GM19193 (cell line): ENCODE data around the gene CYP27C1.

Source experiments
- POLR2A ChIP-seq: IDR thresholded peaks from 4 replicates; pipeline ENCODE4 v1.6.1; 2011; ENCODE audit not compliant: insufficient read depth, insufficient read length; ENCODE audit errors: extremely low read depth

The CYP27C1 gene

GRCh38 chr2:127220102-127220767 lies at the start of gene CYP27C1:
CYP27C1 (minus strand) TSS chr2:127220299; CDS start chr2:127220270, 29 bp downstream.
- TF ChIP-seq POLR2A: no peak

- TF ChIP-seq POLR2A: no peak
Measured at GRCh38 chr2:127261804-127262406, 41.8 kb upstream of the CYP27C1 start.

- TF ChIP-seq POLR2A: no peak
Measured at GRCh38 chr2:127259355-127259754, 39.3 kb upstream of the CYP27C1 start.

GRCh38 chr2:127256866-127257265 lies 36.8 kb upstream of the CYP27C1 start:
- TF ChIP-seq POLR2A: no peak

- no peak for TF ChIP-seq POLR2A
Measured at GRCh38 chr2:127256381-127256780, 36.3 kb upstream of the CYP27C1 start.

GRCh38 chr2:127255721-127256120 lies 35.6 kb upstream of the CYP27C1 start:
- TF ChIP-seq POLR2A: no peak

- TF ChIP-seq POLR2A: no peak
Measured at GRCh38 chr2:127255146-127255545, 35.0 kb upstream of the CYP27C1 start.

GRCh38 chr2:127254386-127254981 lies 34.4 kb upstream of the CYP27C1 start:
- TF ChIP-seq POLR2A: no peak

- no peak for TF ChIP-seq POLR2A
Measured at GRCh38 chr2:127239395-127239794, 19.3 kb upstream of the CYP27C1 start.

GRCh38 chr2:127235082-127235702 lies 15.1 kb upstream of the CYP27C1 start:
- no peak for TF ChIP-seq POLR2A

- no peak for TF ChIP-seq POLR2A
Measured at GRCh38 chr2:127233710-127234109, 13.6 kb upstream of the CYP27C1 start.

- no peak for TF ChIP-seq POLR2A
Measured at GRCh38 chr2:127231130-127231865, 11.2 kb upstream of the CYP27C1 start.

- no peak for TF ChIP-seq POLR2A
Measured at GRCh38 chr2:127229555-127229954, 9.5 kb upstream of the CYP27C1 start.

GRCh38 chr2:127228102-127228501 lies 8.0 kb upstream of the CYP27C1 start:
- TF ChIP-seq POLR2A: no peak
